ENCODE measurements around the gene RABAC1.

- TF ChIP-seq CTCF (IDR thresholded peaks at IDR 0.05; ENCODE audit: extremely low read depth in 1 of 2, insufficient read depth in 1 of 2, low read depth in 1 of 2, low read length in 2 of 2), result no peak
- TF ChIP-seq POLR2A (IDR thresholded peaks at IDR 0.05; ENCODE audit: low read depth, low read length), result no peak
- no peak for TF ChIP-seq GATA2 (IDR thresholded peaks at IDR 0.05; ENCODE audit: insufficient read depth, insufficient read length, low read depth, low read length)
- TF ChIP-seq MAX (IDR thresholded peaks at IDR 0.05; ENCODE audit: insufficient read depth, insufficient read length), result no peak
- TF ChIP-seq EZH2 (IDR thresholded peaks at IDR 0.05; ENCODE audit: borderline replicate concordance, low read depth, low read length, severe bottlenecking), result no peak
- TF ChIP-seq POLR2AphosphoS5 (IDR thresholded peaks at IDR 0.05; ENCODE audit: insufficient read depth, low read depth, low read length), result no peak
These were observed 37.1 kb upstream of the RABAC1 start for GRCh38 chr19:41995959-41996797.

Data from endothelial cell of umbilical vein (primary cell).